Measurements from ENCODE around the gene CLIP1. TPM values are rescaled to one million over a fixed set of nuclear protein-coding genes. Genes with fewer than 3 reads are reported as not detected.

The CLIP1 gene
- total and polyA plus RNA-seq, 2 of the 13 experiments (the other 11 are each of a cell fraction or from before 2014, with no cell fraction given): 28.9 to 43.7 TPM

GRCh38 chr12:122366685-122367475 lies 55.6 kb downstream of the CLIP1 start (continued):
- TF ChIP-seq TFE3 (CRISPR knock-in tag; IDR thresholded peaks at IDR 0.05) (peak; percentile 93), ZNF263 (CRISPR knock-in tag; IDR thresholded peaks at IDR 0.05) (no peak), ZNF180 (CRISPR knock-in tag; IDR thresholded peaks at IDR 0.05; ENCODE audit: borderline replicate concordance, low read depth) (no peak), SOX6 (IDR thresholded peaks at IDR 0.05) (no peak), SOX6 (CRISPR knock-in tag; IDR thresholded peaks at IDR 0.05) (peak; percentile 97), FOSL2 (CRISPR knock-in tag; IDR thresholded peaks at IDR 0.05) (peak; percentile 97), ZNF407 (CRISPR knock-in tag; IDR thresholded peaks at IDR 0.05; ENCODE audit: not compliant biosample characterization) (no peak), RORA (CRISPR knock-in tag; IDR thresholded peaks at IDR 0.05) (no peak), ZNF232 (CRISPR knock-in tag; IDR thresholded peaks at IDR 0.05; ENCODE audit: borderline replicate concordance) (no peak), ATF4 (CRISPR knock-in tag; IDR thresholded peaks at IDR 0.05) (peak; percentile 95 to 98), SRSF4 (IDR thresholded peaks at IDR 0.05; ENCODE audit: low read depth, low read length, poor library complexity, severe bottlenecking) (no peak), ZBTB25 (CRISPR knock-in tag; IDR thresholded peaks at IDR 0.05) (no peak)
- TF ChIP-seq, protein P1, sequence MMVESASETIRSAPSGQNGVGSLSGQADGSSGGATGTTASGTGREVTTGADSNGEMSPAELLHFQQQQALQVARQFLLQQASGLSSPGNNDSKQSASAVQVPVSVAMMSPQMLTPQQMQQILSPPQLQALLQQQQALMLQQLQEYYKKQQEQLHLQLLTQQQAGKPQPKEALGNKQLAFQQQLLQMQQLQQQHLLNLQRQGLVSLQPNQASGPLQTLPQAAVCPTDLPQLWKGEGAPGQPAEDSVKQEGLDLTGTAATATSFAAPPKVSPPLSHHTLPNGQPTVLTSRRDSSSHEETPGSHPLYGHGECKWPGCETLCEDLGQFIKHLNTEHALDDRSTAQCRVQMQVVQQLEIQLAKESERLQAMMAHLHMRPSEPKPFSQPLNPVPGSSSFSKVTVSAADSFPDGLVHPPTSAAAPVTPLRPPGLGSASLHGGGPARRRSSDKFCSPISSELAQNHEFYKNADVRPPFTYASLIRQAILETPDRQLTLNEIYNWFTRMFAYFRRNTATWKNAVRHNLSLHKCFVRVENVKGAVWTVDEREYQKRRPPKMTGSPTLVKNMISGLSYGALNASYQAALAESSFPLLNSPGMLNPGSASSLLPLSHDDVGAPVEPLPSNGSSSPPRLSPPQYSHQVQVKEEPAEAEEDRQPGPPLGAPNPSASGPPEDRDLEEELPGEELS (CRISPR knock-in tag; IDR thresholded peaks at IDR 0.05): peak; percentile 39; the same call in 1 of the 2 replicates
